SU-DHL-6 (cell line): ENCODE measurements around the gene PRKAG1.

Experiments
- H2AFZ ChIP-seq: fragments of 200-600 bp; sonication (generic); 2 replicates; pipeline ENCODE4 v1.6.1; 2014; ENCODE audit warnings: low read depth, mild to moderate bottlenecking, moderate library complexity, mixed read lengths, antibody characterized with exemption, low read length; ENCODE audit not compliant: severe bottlenecking
- H3F3A ChIP-seq: fragments of 200-600 bp; shearing (Covaris generic); 2 replicates; pipeline ENCODE4 v1.6.0; 2016; ENCODE audit warnings: antibody characterized with exemption, mild to moderate bottlenecking; ENCODE audit not compliant: insufficient read depth
- H3K27ac ChIP-seq: fragments of 200-600 bp; sonication (generic); 2 replicates; pipeline ENCODE4 v1.5.1; 2016; ENCODE audit warnings: low read depth, mild to moderate bottlenecking, low read length, moderate library complexity, mixed read lengths
- H3K27me3 ChIP-seq: fragments of 200-600 bp; sonication (generic), shearing (Covaris generic); 2 replicates; pipeline ENCODE4 v1.6.0; 2014; ENCODE audit warnings: mild to moderate bottlenecking, low read length
- H3K36me3 ChIP-seq: fragments of 200-600 bp; sonication (generic); 2 replicates; pipeline ENCODE4 v1.6.1; 2014; ENCODE audit warnings: mild to moderate bottlenecking, low read length, mixed read lengths
- H3K4me2 ChIP-seq: fragments of 300-600, 200-600 bp; shearing (Covaris generic), sonication (generic); 2 replicates; pipeline ENCODE4 v1.6.0; 2014; ENCODE audit warnings: low read length, low read depth, mild to moderate bottlenecking; ENCODE audit not compliant: poor library complexity, severe bottlenecking
- H3K4me3 ChIP-seq: fragments of 200-600 bp; sonication (generic); 2 replicates; pipeline ENCODE4 v1.5.1; 2014; ENCODE audit warnings: antibody characterized with exemption, low read length, mild to moderate bottlenecking, mixed read lengths; ENCODE audit not compliant: insufficient read depth, poor library complexity, severe bottlenecking
- H3K79me2 ChIP-seq: fragments of 200-600 bp; sonication (generic); 2 replicates; pipeline ENCODE4 v1.6.1; 2014; ENCODE audit warnings: mild to moderate bottlenecking, low read length, moderate library complexity; ENCODE audit not compliant: insufficient read depth
- H3K9ac ChIP-seq: fragments of 200-600 bp; sonication (generic); 2 replicates; pipeline ENCODE4 v1.7.0; 2014; ENCODE audit warnings: mild to moderate bottlenecking, low read length
- H3K9me2 ChIP-seq: fragments of 200-600 bp; sonication (generic); replicated peaks from 2 replicates; pipeline ENCODE4 v1.6.1; 2014; ENCODE audit warnings: low read length; ENCODE audit not compliant: insufficient read depth
- H3K9me3 ChIP-seq: fragments of 200-600 bp; sonication (generic); 2 replicates; pipeline ENCODE4 v1.6.1; 2014; ENCODE audit warnings: low read length, mixed read lengths; ENCODE audit not compliant: insufficient read depth
- H4K20me1 ChIP-seq: fragments of 200-600 bp; sonication (generic); 2 replicates; pipeline ENCODE4 v1.6.1; 2014; ENCODE audit warnings: low read depth, mild to moderate bottlenecking, antibody characterized with exemption, low read length, moderate library complexity, mixed read lengths
- CTCF ChIP-seq: fragments of 200-600 bp; sonication (generic); IDR thresholded peaks from one replicate; pipeline ENCODE4 v1.5.1; 2017; ENCODE audit warnings: antibody characterized with exemption, mild to moderate bottlenecking, low read length, moderate library complexity; ENCODE audit not compliant: insufficient read depth, poor library complexity, severe bottlenecking
- EZH2phosphoT487 ChIP-seq: fragments of 200-600 bp; sonication (generic), shearing (Covaris generic); conservative IDR thresholded peaks from 2 replicates; pipeline ENCODE4 v1.6.1; 2018; ENCODE audit warnings: mild to moderate bottlenecking, antibody characterized with exemption, low read length, moderate library complexity, mixed read lengths

PRKAG1 gene

GRCh38 chr12:49027846-49028555 lies 9.4 kb upstream of the PRKAG1 start:
- no peaks in the 10 kb centered on the region for H4K20me1 ChIP-seq

GRCh38 chr12:49026678-49027480 lies 8.3 kb upstream of the PRKAG1 start:
- H3K9me3 ChIP-seq = no peaks in the 10 kb centered on the region
- no peak overlapping the region for H3K9ac ChIP-seq
- no peaks in the 10 kb centered on the region for H3K27me3 ChIP-seq
- H3K27ac ChIP-seq = no peak overlapping the region
- peaks cover 8% of the 10 kb centered on the region for H3F3A ChIP-seq
- no peaks in the 10 kb centered on the region; the same call in 1 of the 2 replicates for H3K36me3 ChIP-seq
- H3K4me3 ChIP-seq = no peak overlapping the region
- no peaks in the 10 kb centered on the region for H3K9me2 ChIP-seq
- no peak overlapping the region for H3K4me2 ChIP-seq
- no peaks in the 10 kb centered on the region for H4K20me1 ChIP-seq
- TF ChIP-seq CTCF (no peak), EZH2phosphoT487 (no peak)
- no peaks in the 10 kb centered on the region for H3K79me2 ChIP-seq
- H2AFZ ChIP-seq = no peak overlapping the region

More at GRCh38 chr12:49027846-49028555, 9.4 kb upstream of the PRKAG1 start:
- no peak overlapping the region for H3K27ac ChIP-seq
- TF ChIP-seq CTCF = no peak
- no peak for TF ChIP-seq EZH2phosphoT487
- H3K27me3 ChIP-seq = no peaks in the 10 kb centered on the region
- peaks cover 8% of the 10 kb centered on the region for H3F3A ChIP-seq
- no peaks in the 10 kb centered on the region; the same call in 1 of the 2 replicates for H3K36me3 ChIP-seq
- no peaks in the 10 kb centered on the region for H3K9me3 ChIP-seq
- H3K4me2 ChIP-seq = no peak overlapping the region
- H3K79me2 ChIP-seq = no peaks in the 10 kb centered on the region
- no peak overlapping the region for H2AFZ ChIP-seq
- H3K9ac ChIP-seq = no peak overlapping the region
- H3K9me2 ChIP-seq = no peaks in the 10 kb centered on the region
- H3K4me3 ChIP-seq = no peak overlapping the region

GRCh38 chr12:49026101-49026500 lies 7.5 kb upstream of the PRKAG1 start:
- Histone ChIP-seq H3K79me2 (no peaks in the 10 kb centered on the region), H3K9me2 (no peaks in the 10 kb centered on the region), H3K27me3 (no peaks in the 10 kb centered on the region), H3F3A (peaks cover 8% of the 10 kb centered on the region), H4K20me1 (no peaks in the 10 kb centered on the region), H3K36me3 (no peaks in the 10 kb centered on the region; the same call in 1 of the 2 replicates), H3K9ac (no peak overlapping the region), H3K9me3 (no peaks in the 10 kb centered on the region), H2AFZ (no peak overlapping the region), H3K4me3 (no peak overlapping the region), H3K4me2 (no peak overlapping the region), H3K27ac (no peak overlapping the region)
- TF ChIP-seq CTCF (no peak), EZH2phosphoT487 (no peak)
